Endothelial cell of umbilical vein (primary cell): ENCODE data around the gene CECR2.

Experiments
- EZH2 ChIP-seq: IDR thresholded peaks from 2 replicates; pipeline ENCODE4 v1.6.1; 2012; ENCODE audit warnings: borderline replicate concordance, low read depth, mild to moderate bottlenecking, moderate library complexity, low read length, inconsistent platforms; ENCODE audit not compliant: severe bottlenecking
- POLR2A ChIP-seq: IDR thresholded peaks from 2 replicates; pipeline ENCODE4 v1.6.1; 2012; ENCODE audit warnings: low read depth, mild to moderate bottlenecking, control low read depth, low read length
- POLR2AphosphoS5 ChIP-seq: IDR thresholded peaks from 2 replicates; pipeline ENCODE4 v1.6.1; 2012; ENCODE audit warnings: low read depth, mild to moderate bottlenecking, control low read depth, low read length, moderate library complexity; ENCODE audit not compliant: insufficient read depth
- TF ChIP-seq, protein P1 (sequence below), 2 donors: IDR thresholded peaks; 1 replicate in 1 of 2; 2 replicates in 1 of 2; pipeline ENCODE4 v1.5.1; 2011; ENCODE audit warnings: low read length in 2 of 2, mild to moderate bottlenecking in 2 of 2, moderate library complexity in 2 of 2, control low read depth in 1 of 2, inconsistent platforms in 1 of 2, low read depth in 1 of 2; ENCODE audit not compliant: insufficient read depth in 1 of 2; ENCODE audit errors: extremely low read depth in 1 of 2
- TF ChIP-seq, protein P2 (sequence below): IDR thresholded peaks from 2 replicates; pipeline ENCODE4 v1.6.1; 2011; ENCODE audit not compliant: insufficient read depth, insufficient read length

DNA sequence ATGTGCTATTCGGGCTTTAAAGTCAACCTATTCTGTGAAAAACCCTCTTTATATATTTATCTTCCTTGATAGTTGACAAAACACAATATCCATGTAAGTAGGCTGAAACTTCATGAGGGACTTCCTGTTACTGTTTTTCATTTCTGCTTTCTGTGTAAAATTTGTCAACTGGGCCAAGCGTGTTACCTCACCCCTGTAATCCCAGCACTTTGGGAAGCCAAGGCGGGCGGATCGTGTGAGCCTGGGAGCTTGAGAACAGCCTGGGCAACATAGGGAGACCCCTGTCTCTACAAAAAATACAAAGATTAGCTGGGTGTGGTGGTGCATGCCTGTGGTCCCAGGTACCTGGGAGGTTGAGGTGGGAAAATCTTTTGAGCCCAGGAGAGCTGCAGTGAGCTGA lies 127.6 kb downstream of the CECR2 start:
- TF ChIP-seq, protein P1, sequence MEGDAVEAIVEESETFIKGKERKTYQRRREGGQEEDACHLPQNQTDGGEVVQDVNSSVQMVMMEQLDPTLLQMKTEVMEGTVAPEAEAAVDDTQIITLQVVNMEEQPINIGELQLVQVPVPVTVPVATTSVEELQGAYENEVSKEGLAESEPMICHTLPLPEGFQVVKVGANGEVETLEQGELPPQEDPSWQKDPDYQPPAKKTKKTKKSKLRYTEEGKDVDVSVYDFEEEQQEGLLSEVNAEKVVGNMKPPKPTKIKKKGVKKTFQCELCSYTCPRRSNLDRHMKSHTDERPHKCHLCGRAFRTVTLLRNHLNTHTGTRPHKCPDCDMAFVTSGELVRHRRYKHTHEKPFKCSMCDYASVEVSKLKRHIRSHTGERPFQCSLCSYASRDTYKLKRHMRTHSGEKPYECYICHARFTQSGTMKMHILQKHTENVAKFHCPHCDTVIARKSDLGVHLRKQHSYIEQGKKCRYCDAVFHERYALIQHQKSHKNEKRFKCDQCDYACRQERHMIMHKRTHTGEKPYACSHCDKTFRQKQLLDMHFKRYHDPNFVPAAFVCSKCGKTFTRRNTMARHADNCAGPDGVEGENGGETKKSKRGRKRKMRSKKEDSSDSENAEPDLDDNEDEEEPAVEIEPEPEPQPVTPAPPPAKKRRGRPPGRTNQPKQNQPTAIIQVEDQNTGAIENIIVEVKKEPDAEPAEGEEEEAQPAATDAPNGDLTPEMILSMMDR (IDR thresholded peaks at IDR 0.05; ENCODE audit: extremely low read depth in 1 of 2, insufficient read depth in 1 of 2, low read depth in 1 of 2, low read length in 2 of 2) = no peak
- TF ChIP-seq EZH2 (no peak), POLR2AphosphoS5 (no peak), POLR2A (no peak)
- TF ChIP-seq, protein P2, sequence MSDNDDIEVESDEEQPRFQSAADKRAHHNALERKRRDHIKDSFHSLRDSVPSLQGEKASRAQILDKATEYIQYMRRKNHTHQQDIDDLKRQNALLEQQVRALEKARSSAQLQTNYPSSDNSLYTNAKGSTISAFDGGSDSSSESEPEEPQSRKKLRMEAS = no peak
